ENCODE results near the gene NDUFAF4.

Gene NDUFAF4

GRCh38 chr6:96878143-96878542 lies 19.5 kb downstream of the NDUFAF4 start:
- no peak overlapping the region for H3K4me3 ChIP-seq (replicated peaks; ENCODE audit: low read depth, low read length)
- no peaks in the 10 kb centered on the region for H3K36me3 ChIP-seq (ENCODE audit: control insufficient read depth, insufficient read depth, low read length)
- no peak for DNase-seq (ENCODE audit: extremely low read depth, insufficient read length)

GRCh38 chr6:96876886-96877545 lies 20.7 kb downstream of the NDUFAF4 start:
- no peak for DNase-seq (ENCODE audit: extremely low read depth, insufficient read length)
- no peak for TF ChIP-seq CTCF (IDR thresholded peaks at IDR 0.05; ENCODE audit: insufficient read depth, low read length, poor library complexity, severe bottlenecking)
- H3K36me3 ChIP-seq (ENCODE audit: control insufficient read depth, insufficient read depth, low read length) = no peaks in the 10 kb centered on the region

More at GRCh38 chr6:96878143-96878542, 19.5 kb downstream of the NDUFAF4 start:
- no peak for TF ChIP-seq CTCF (IDR thresholded peaks at IDR 0.05; ENCODE audit: insufficient read depth, low read length, poor library complexity, severe bottlenecking)
- H3K27me3 ChIP-seq (replicated peaks; ENCODE audit: control insufficient read depth, insufficient read depth, low read length) = no peaks in the 10 kb centered on the region

GRCh38 chr6:96872976-96873375 lies 24.7 kb downstream of the NDUFAF4 start:
- no peaks in the 10 kb centered on the region; the same call in 1 of the 2 replicates for H3K27me3 ChIP-seq (replicated peaks; ENCODE audit: control insufficient read depth, insufficient read depth, low read length)
- no peak for TF ChIP-seq CTCF (IDR thresholded peaks at IDR 0.05; ENCODE audit: insufficient read depth, low read length, poor library complexity, severe bottlenecking)
- DNase-seq (ENCODE audit: extremely low read depth, insufficient read length) = no peak
- no peaks in the 10 kb centered on the region for H3K36me3 ChIP-seq (ENCODE audit: control insufficient read depth, insufficient read depth, low read length)
- no peak overlapping the region for H3K4me3 ChIP-seq (replicated peaks; ENCODE audit: low read depth, low read length)

More at GRCh38 chr6:96876886-96877545, 20.7 kb downstream of the NDUFAF4 start:
- Histone ChIP-seq H3K27me3 (replicated peaks; ENCODE audit: control insufficient read depth, insufficient read depth, low read length) (no peaks in the 10 kb centered on the region), H3K4me3 (replicated peaks; ENCODE audit: low read depth, low read length) (no peak overlapping the region)

GRCh38 chr6:96865055-96865405 lies 32.7 kb downstream of the NDUFAF4 start:
- TF ChIP-seq CTCF (IDR thresholded peaks at IDR 0.05; ENCODE audit: insufficient read depth, low read length, poor library complexity, severe bottlenecking) = no peak
- Histone ChIP-seq H3K36me3 (ENCODE audit: control insufficient read depth, insufficient read depth, low read length) (no peaks in the 10 kb centered on the region), H3K4me3 (replicated peaks; ENCODE audit: low read depth, low read length) (no peak overlapping the region), H3K27me3 (replicated peaks; ENCODE audit: control insufficient read depth, insufficient read depth, low read length) (no peaks in the 10 kb centered on the region; the same call in 1 of the 2 replicates)
- DNase-seq (ENCODE audit: extremely low read depth, insufficient read length) = no peak

GRCh38 chr6:96864216-96865054 lies 33.3 kb downstream of the NDUFAF4 start:
- Histone ChIP-seq H3K36me3 (ENCODE audit: control insufficient read depth, insufficient read depth, low read length) (no peaks in the 10 kb centered on the region), H3K4me3 (replicated peaks; ENCODE audit: low read depth, low read length) (no peak overlapping the region), H3K27me3 (replicated peaks; ENCODE audit: control insufficient read depth, insufficient read depth, low read length) (no peaks in the 10 kb centered on the region; the same call in 1 of the 2 replicates)
- no peak for TF ChIP-seq CTCF (IDR thresholded peaks at IDR 0.05; ENCODE audit: insufficient read depth, low read length, poor library complexity, severe bottlenecking)
- no peak for DNase-seq (ENCODE audit: extremely low read depth, insufficient read length)

All from GM06990 (cell line).